OCI-LY3 (cell line): ENCODE data around the gene HOXA3.

Experiments used
- CTCF ChIP-seq: fragments of 200-600, 300-600 bp; sonication (generic); IDR thresholded peaks from 2 replicates; pipeline ENCODE4 v1.5.1; 2014; ENCODE audit warnings: antibody characterized with exemption, low read length, low read depth
- EZH2phosphoT487 ChIP-seq: fragments of 200-600 bp; shearing (Covaris generic); IDR thresholded peaks from 2 replicates; pipeline ENCODE4 v1.6.1; 2018; ENCODE audit warnings: antibody characterized with exemption, mixed run types, low read depth

GRCh38 chr7:27189997-27190748, 37.8 kb upstream of the HOXA3 start:
- TF ChIP-seq CTCF (no peak), EZH2phosphoT487 (no peak)
